Lower leg skin (tissue), 4 donors: ENCODE results near the gene SIK2. TPM values are rescaled to one million over a fixed set of nuclear protein-coding genes. Genes with fewer than 3 reads are reported as not detected.

Experiments used
- DNase-seq, 2 donors: peaks; one replicate each; pipeline ENCODE4 v3.0.0-alpha.2; 2019; ENCODE audit warnings: low spot score in 2 of 2
- H3K4me3 ChIP-seq: fragments of 200-600 bp; sonication (generic); 2 replicates; pipeline ENCODE4 v1.5.1; 2017; ENCODE audit warnings: mild to moderate bottlenecking, low read depth; ENCODE audit not compliant: poor library complexity, severe bottlenecking
- CTCF ChIP-seq, 3 donors: fragments of 450-650 bp; IDR thresholded peaks; one replicate each; pipeline ENCODE4 v1.5.1; 2016; ENCODE audit warnings: antibody characterized with exemption in 3 of 3, mild to moderate bottlenecking in 3 of 3, moderate library complexity in 2 of 3
- POLR2A ChIP-seq, 2 donors: fragments of 450-650 bp; IDR thresholded peaks; one replicate each; pipeline ENCODE4 v1.6.1; 2016 to 2017; ENCODE audit warnings: antibody characterized with exemption in 2 of 2, mild to moderate bottlenecking in 1 of 2, moderate library complexity in 1 of 2
- WGBS, 2 donors: methylation state at CpG; one replicate each; pipeline ENCODE4 v1.1.5; 2018; 5-methylcytosine and 5-hydroxymethylcytosine counted together
- intact Hi-C: fragments of 100-400 bp; cut with DNase I; formaldehyde crosslinking; loops from one replicate; pipeline ENCODE4 v1.15.0; 2023; ENCODE audit warnings: low total_unique reads
- total RNA-seq, 4 donors: library from RNA; depleted of rRNA; stranded (reverse); fragments of >200 nt; gene quantifications; one replicate each; pipeline ENCODE4 v1.1.0, GENCODE V29; 2016

The SIK2 gene
- total RNA-seq, 4 donors from 2014 or later: 15.4 to 19.5 (median 18.9) TPM

- TF ChIP-seq POLR2A (IDR thresholded peaks at IDR 0.05) (no peak), CTCF (IDR thresholded peaks at IDR 0.05) (no peak)
- intact Hi-C loops: no loop called here
- DNase-seq: no peak
- no peak overlapping the region for H3K4me3 ChIP-seq
- 67 to 68% methylated on average over 9 of the region's 9 CpGs for WGBS, 2 donors
Observed at GRCh38 chr11:111729831-111730311, 127.6 kb downstream of the SIK2 start.

- intact Hi-C loops: no loop called here
- peak; percentile 78 to 94 for DNase-seq
- WGBS, 2 donors: 47 to 55% methylated on average over 22 of the region's 22 CpGs
- TF ChIP-seq CTCF (IDR thresholded peaks at IDR 0.05) (no peak), POLR2A (IDR thresholded peaks at IDR 0.05) (no peak)
- no peak overlapping the region for H3K4me3 ChIP-seq
Observed at GRCh38 chr11:111730871-111731591, 128.8 kb downstream of the SIK2 start.

GRCh38 chr11:111731821-111732220, 129.6 kb downstream of the SIK2 start:
- H3K4me3 ChIP-seq: no peak overlapping the region
- no peak for DNase-seq
- intact Hi-C loops: no loop called here
- WGBS, 2 donors: 81 to 92% methylated on average over 5 of the region's 5 CpGs
- TF ChIP-seq POLR2A (IDR thresholded peaks at IDR 0.05): no peak
- TF ChIP-seq CTCF (IDR thresholded peaks at IDR 0.05): no peak

- TF ChIP-seq POLR2A (IDR thresholded peaks at IDR 0.05) (no peak), CTCF (IDR thresholded peaks at IDR 0.05) (no peak)
- DNase-seq: peak; percentile 64 to 91
- WGBS, 2 donors: 19 to 22% methylated on average over 7 of the region's 7 CpGs
- no peak overlapping the region for H3K4me3 ChIP-seq
- intact Hi-C loops: no loop called here
Observed at GRCh38 chr11:111733016-111733415, 130.8 kb downstream of the SIK2 start.

- no peak overlapping the region for H3K4me3 ChIP-seq
- DNase-seq: no peak
- TF ChIP-seq CTCF (IDR thresholded peaks at IDR 0.05): no peak
- no peak for TF ChIP-seq POLR2A (IDR thresholded peaks at IDR 0.05)
- intact Hi-C loops: no loop called here
- WGBS, 2 donors: 25 to 33% methylated on average over 9 of the region's 9 CpGs
Observed at GRCh38 chr11:111733611-111734088, 131.4 kb downstream of the SIK2 start.
